HG03064 (cell line): ENCODE data around the gene DLK1.

Source experiments
- ATAC-seq: cut with Tn5 transposase; IDR thresholded peaks from one replicate; pipeline ENCODE4 v1.9.1; 2021; ENCODE audit warnings: low read depth; ENCODE audit not compliant: unreplicated experiment

DLK1 gene

DNA sequence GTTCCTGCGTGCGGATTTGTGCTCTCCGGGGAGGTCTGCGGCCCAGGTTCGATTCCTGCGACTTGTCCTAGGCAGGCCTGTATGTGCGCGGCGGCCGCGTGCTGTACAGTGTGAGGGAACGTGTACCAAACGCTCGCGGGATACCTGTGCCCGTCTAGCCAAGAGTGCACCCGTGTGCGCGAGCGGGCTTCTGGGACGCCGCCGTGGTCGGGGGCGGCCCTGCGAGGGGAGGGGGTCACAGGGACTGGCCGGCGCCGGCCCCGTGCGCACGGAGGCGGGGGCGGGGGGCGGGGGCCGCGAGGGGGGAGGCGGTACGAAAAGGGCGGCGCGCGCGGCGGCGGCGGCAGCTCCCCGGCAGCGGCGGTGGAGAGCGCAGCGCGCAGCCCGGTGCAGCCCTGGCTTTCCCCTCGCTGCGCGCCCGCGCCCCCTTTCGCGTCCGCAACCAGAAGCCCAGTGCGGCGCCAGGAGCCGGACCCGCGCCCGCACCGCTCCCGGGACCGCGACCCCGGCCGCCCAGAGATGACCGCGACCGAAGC lies at the start of gene DLK1:
DLK1 (plus strand) TSS at position 343 of the 536 bp plus-strand sequence; CDS start at position 520, 177 bp downstream.
- ATAC-seq, result no peak

DNA sequence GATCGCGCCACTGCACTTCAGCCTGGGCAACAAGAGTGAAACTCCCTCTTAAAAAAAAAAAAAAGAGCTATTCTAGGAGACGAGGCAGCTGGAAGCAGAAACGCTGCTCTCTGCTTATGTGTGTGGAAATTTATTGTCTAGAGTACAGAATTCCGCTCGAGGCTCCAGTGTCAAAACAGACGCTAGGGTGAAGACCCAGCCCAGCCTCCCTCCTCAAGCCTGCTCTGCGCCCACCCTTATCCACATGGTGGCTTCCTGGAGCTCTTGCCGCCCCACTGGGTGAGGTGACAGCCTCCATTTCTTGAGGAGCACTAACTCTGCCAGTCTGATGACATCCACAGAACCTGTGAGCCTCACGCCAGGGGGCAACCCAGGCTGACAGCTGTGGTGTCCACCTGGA lies 49.5 kb upstream of the DLK1 start:
- no peak for ATAC-seq

DNA sequence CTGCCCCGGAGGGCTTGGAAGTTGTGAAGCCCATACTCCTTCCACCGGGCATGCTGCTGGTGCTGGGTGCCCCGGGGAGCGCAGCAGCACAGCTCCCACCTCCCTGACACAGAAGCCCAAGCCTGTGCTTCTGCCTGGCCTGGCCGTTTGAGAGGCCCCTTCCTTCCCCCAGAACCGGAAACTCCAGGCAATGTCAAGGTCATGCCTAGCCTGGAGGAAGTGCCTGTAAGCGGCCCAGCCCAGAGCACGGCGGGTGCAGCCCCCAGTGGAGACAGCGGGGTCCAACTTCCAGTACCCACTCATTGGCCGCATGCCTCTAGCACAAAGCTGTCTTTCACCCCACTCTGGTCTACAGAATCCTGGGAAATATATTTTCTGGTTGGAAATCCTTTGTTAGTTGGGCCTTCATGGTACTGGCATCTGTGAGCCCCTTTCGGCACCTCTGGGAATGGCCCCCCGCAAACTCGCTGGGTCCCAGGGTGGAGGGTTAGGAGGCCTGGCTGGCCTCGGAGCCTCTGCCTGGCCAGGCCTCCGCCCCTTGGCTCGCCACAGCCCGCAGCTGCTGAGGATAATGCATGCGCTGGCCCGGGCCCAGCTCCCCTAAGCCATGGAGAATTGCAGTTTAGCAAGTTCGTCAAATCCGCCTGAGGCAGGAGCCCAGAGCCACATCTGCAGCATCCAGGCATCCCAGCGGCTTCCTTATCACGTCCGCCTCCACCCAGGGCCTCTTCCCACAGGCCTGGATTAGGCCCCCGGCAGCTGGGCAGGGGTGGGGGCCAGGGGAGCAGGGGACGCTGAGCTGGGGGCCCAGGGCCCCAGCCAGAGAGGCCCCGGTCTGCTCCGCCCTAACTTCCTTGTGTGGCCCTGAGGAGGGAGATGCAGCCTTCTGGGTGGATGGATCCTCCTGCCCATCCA lies 48.9 kb upstream of the DLK1 start:
- no peak for ATAC-seq

GRCh38 chr14:100678469-100678828 lies 48.2 kb upstream of the DLK1 start:
- no peak for ATAC-seq

DNA sequence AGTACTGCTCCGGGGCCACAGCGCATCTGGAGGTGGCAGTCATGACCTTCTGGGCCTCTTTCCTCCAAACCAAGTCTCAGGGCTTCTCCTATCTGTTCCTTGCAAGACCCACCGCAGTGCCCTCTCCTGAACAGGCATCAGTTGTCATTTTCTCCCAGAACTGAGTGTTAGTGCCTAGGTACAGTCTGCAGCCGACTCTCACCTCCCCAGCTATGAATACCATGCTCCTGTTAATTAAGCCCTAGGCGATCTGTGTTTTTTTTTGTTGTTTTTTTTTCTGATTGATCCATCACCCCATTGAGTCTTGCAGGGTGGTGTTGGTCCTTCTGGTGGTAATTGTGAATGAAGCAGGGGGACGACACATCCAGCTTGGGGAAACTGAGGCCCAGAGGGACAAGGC lies 47.5 kb upstream of the DLK1 start:
- ATAC-seq, result no peak

GRCh38 chr14:100679707-100680438 lies 46.8 kb upstream of the DLK1 start:
- ATAC-seq, result no peak

GRCh38 chr14:100680439-100681051 lies 46.1 kb upstream of the DLK1 start:
- no peak for ATAC-seq

GRCh38 chr14:100681111-100681510 lies 45.6 kb upstream of the DLK1 start:
- no peak for ATAC-seq

DNA sequence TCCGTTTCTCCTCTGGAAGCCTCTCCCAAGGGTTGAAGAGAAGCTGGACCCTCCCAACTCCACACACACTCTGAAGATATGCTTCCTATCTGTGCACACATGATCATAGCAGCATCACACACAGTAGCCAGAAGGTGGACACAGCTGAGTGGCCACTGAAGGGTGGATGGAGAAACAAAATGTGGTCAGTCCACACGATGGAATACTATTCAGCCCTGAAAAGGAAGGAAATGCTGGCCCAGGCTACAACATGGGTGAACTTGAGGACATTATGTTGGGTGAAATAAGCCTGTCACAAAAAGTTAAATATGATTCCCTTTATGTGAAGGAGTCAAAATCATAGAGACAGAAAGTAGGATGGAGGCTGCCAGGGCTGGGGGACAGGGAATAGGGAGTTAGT lies 43.9 kb upstream of the DLK1 start:
- ATAC-seq, result no peak

- ATAC-seq, result no peak
These were observed 43.1 kb upstream of the DLK1 start for GRCh38 chr14:100683578-100683977.

DNA sequence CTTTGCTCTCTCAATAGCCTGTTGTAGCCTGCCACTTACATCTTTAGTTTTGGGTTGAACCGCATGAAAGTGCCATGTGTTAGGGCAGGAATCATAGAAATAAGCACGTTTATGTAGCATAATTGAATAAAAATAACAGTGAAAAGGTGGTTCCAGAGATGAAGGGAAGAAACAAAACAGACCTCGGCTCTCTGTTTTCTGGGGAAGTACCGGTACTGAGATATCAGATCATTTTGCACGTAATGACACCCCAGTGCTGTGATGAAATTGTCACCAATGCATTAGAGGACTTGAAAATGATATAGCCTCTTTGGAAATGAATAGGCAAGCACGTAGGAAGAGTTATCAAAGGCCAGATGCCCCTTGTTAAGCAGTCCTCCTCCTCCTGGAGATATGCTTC lies 42.5 kb upstream of the DLK1 start:
- no peak for ATAC-seq

DNA sequence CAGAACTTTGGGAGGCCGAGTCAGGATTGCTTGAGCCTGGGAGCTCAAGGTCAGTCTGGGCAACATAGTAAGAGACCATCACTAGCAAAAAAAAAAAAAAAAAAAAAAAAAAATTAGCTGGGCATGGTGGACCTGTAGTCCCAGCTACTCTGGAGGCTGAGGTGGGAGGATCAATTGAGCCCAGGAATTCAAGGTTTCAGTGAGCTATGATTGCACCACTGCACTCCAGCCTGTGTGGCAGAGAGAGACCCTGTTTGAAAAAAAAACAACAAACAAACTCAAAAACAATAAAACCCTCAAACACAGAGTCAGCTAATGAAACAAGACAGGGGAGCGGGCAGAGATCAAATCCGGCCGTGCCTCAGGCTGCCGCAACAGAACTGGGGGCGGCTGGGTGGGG lies 41.7 kb upstream of the DLK1 start:
- no peak for ATAC-seq

GRCh38 chr14:100686858-100687257 lies 39.8 kb upstream of the DLK1 start:
- ATAC-seq, result no peak

DNA sequence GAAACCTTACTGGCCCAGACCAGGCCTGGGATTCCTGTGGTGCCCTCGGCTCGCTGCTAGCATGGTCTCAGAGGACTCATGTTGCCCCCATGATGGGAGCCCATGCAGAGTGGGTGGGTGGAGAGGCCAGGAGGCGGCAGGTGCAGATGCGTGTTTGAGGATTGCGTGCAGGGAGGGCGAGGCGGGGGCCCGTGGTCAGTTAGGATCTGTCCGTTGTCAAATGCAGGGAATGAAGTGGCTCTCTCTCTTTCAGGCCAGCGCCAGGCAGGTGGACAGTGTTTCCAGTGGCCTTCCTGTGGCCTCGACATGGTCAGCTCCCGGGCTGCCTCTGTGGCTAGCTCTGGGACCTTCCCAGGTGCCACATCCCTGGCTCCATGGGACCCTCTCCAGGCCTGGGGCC lies 39.3 kb upstream of the DLK1 start:
- no peak for ATAC-seq

GRCh38 chr14:100688051-100688450 lies 38.6 kb upstream of the DLK1 start:
- ATAC-seq, result no peak

DNA sequence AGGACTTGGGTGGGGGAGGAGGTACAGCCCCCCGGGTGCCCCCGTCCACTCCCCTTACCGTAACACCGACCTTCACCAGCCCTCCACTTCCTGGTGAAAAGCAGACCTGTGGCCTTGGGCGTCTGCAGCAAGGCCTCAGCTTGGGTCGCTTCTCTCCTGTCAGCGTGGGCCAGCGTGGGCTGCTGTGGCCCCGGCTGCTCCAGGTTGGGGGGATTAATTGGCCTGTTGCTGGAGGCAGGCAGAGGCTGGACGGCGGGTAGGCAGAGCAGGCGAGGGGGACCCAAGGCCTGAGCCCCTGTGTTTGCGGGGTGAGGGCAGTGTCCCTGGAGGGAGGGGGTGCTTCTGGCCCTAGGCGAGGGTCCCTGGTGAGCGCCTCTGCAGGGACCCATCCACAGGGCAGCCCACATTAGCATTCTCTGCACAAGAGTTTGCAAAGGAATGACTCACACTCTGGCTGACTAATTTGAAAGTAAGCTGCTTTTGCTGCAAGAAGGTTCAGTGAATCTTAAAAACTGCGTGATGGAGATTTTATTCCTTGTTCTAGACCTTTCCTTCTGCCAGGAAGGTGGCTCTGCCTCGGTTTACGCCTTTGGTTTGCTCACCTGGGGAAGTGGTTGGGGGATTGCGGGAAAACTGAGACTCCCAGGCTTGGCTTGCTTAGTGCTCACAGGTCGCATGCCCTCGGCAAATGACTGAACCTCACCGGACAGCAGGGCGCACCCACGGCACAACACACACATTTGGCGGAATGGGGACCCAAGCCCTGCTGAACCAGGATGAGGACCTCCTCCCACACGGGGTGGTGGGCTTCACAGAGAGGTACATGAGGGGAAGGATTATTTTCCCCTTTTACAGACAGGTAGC lies 37.9 kb upstream of the DLK1 start:
- ATAC-seq, result no peak

- ATAC-seq, result no peak
These were observed 36.0 kb upstream of the DLK1 start for GRCh38 chr14:100690672-100691071.

GRCh38 chr14:100691395-100692056 lies 35.2 kb upstream of the DLK1 start:
- no peak for ATAC-seq

DNA sequence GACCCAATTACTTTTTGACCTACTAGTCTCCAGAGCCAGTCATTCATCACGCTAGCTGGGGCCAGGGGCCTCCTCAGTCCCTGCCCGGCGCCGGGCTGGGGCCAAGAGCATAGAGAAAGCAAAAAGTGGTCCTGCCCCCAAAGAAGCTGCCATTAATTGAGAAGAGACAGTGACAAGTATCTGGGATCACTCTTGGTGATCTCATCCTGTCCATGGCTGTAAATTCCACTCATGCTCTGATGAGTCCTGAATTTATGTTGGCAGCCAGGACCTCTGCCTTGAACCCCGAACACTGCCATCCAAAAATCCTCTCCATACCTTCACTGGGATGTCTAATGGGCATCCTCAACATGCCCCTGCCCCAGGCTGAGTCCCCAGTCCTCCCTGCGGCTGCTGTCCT lies 34.4 kb upstream of the DLK1 start:
- no peak for ATAC-seq
